Hepatocyte (in vitro differentiated cells): ENCODE results near the gene COL24A1. TPM values are rescaled to one million over a fixed set of nuclear protein-coding genes. Genes with fewer than 3 reads are reported as not detected.

ENCODE experiments used
- DNase-seq: peaks from one replicate; pipeline ENCODE4 v3.0.0-alpha.2; 2016; ENCODE audit warnings: low spot score
- H2AFZ ChIP-seq: fragments of 200-600 bp; sonication (generic); 2 replicates; pipeline ENCODE4 v1.6.0; 2016; ENCODE audit warnings: antibody characterized with exemption, mild to moderate bottlenecking
- H3K27ac ChIP-seq: fragments of 200-600 bp; sonication (generic); 2 replicates; pipeline ENCODE4 v1.5.1; 2016; ENCODE audit warnings: mild to moderate bottlenecking
- H3K27me3 ChIP-seq: fragments of 200-600 bp; sonication (generic); 2 replicates; pipeline ENCODE4 v1.6.1; 2016
- H3K36me3 ChIP-seq: fragments of 200-600 bp; sonication (generic); replicated peaks from 2 replicates; pipeline ENCODE4 v1.5.1; 2016; ENCODE audit warnings: low read depth; ENCODE audit not compliant: insufficient read depth
- H3K4me1 ChIP-seq: fragments of 200-600 bp; sonication (generic); 2 replicates; pipeline ENCODE4 v1.5.1; 2016; ENCODE audit warnings: mild to moderate bottlenecking, moderate library complexity; ENCODE audit not compliant: insufficient read depth
- H3K4me2 ChIP-seq: fragments of 200-600 bp; sonication (generic); 2 replicates; pipeline ENCODE4 v1.6.0; 2016
- H3K4me3 ChIP-seq: fragments of 200-600 bp; sonication (generic); 2 replicates; pipeline ENCODE4 v1.5.1; 2016; ENCODE audit warnings: mild to moderate bottlenecking
- H3K79me2 ChIP-seq: fragments of 200-600 bp; sonication (generic); 2 replicates; pipeline ENCODE4 v1.6.0; 2017; ENCODE audit warnings: mild to moderate bottlenecking
- H3K9me2 ChIP-seq: fragments of 200-600 bp; sonication (generic); replicated peaks from 2 replicates; pipeline ENCODE4 v1.6.0; 2017; ENCODE audit warnings: mild to moderate bottlenecking; ENCODE audit not compliant: insufficient read depth
- H3K9me3 ChIP-seq: fragments of 200-600 bp; sonication (generic); 2 replicates; pipeline ENCODE4 v1.5.1; 2016; ENCODE audit warnings: low read depth, mild to moderate bottlenecking
- H4K20me1 ChIP-seq: fragments of 200-600 bp; sonication (generic); 2 replicates; pipeline ENCODE4 v1.6.0; 2016; ENCODE audit warnings: mild to moderate bottlenecking; ENCODE audit not compliant: insufficient read depth, poor library complexity, severe bottlenecking
- CTCF ChIP-seq: fragments of 200-600 bp; sonication (generic); IDR thresholded peaks from 2 replicates; pipeline ENCODE4 v1.5.1; 2016; ENCODE audit warnings: antibody characterized with exemption, mild to moderate bottlenecking; ENCODE audit not compliant: poor library complexity
- EZH2 ChIP-seq: fragments of 200-600 bp; sonication (generic); IDR thresholded peaks from 2 replicates; pipeline ENCODE4 v1.6.1; 2016; ENCODE audit warnings: antibody characterized with exemption, mild to moderate bottlenecking, borderline replicate concordance
- EZH2phosphoT487 ChIP-seq: fragments of 200-600 bp; sonication (generic); IDR thresholded peaks from one replicate; pipeline ENCODE4 v1.6.1; 2018; ENCODE audit warnings: antibody characterized with exemption, mild to moderate bottlenecking, low read depth, moderate library complexity; ENCODE audit not compliant: unreplicated experiment, severe bottlenecking
- WGBS: methylation state at CpG from one replicate; pipeline ENCODE4 v1.1.6; 2016; ENCODE audit warnings: low lambda C conversion rate; ENCODE audit errors: missing lambda C conversion rate; 5-methylcytosine and 5-hydroxymethylcytosine counted together
- polyA plus RNA-seq: library from polyadenylated mRNA; unstranded; fragments of >200 nt; fragmentation: Nextera tagmentation; extraction: Ambion mirVana; gene quantifications from 2 replicates; pipeline ENCODE4 v1.2.1, GENCODE V29; 2016
- total RNA-seq: library from RNA; depleted of rRNA; stranded (reverse); fragments of >200 nt; gene quantifications from 2 replicates; pipeline ENCODE4 v1.2.3, GENCODE V29; 2014

The COL24A1 gene
- total and polyA plus RNA-seq, 2 experiments from 2014 or later = 2.4 to 2.7 TPM

- peaks cover 5% of the 10 kb centered on the region for H3K4me1 ChIP-seq
- no peaks in the 10 kb centered on the region for H3K79me2 ChIP-seq
- no peak overlapping the region for H3K4me3 ChIP-seq
- no peaks in the 10 kb centered on the region for H3K9me3 ChIP-seq
- no peaks in the 10 kb centered on the region for H3K27me3 ChIP-seq
- no peak for DNase-seq
- no peak overlapping the region for H3K27ac ChIP-seq
- TF ChIP-seq EZH2phosphoT487 = no peak
- TF ChIP-seq EZH2 = no peak
- TF ChIP-seq CTCF = no peak
- H3K36me3 ChIP-seq = no peaks in the 10 kb centered on the region
- no peaks in the 10 kb centered on the region for H4K20me1 ChIP-seq
- 90% methylated on average over 1 of the region's 1 CpG for WGBS
- no peaks in the 10 kb centered on the region for H3K9me2 ChIP-seq
- no peak overlapping the region for H3K4me2 ChIP-seq
- H2AFZ ChIP-seq = no peak overlapping the region
These were observed 212.6 kb downstream of the COL24A1 start for GRCh38 chr1:85943945-85944344.

GRCh38 chr1:85943526-85943925 is 213.0 kb downstream of the COL24A1 start:
- TF ChIP-seq EZH2phosphoT487 (no peak), CTCF (no peak), EZH2 (no peak)
- Histone ChIP-seq H3K36me3 (no peaks in the 10 kb centered on the region), H3K9me2 (no peaks in the 10 kb centered on the region), H3K79me2 (no peaks in the 10 kb centered on the region), H3K4me1 (peaks cover 5% of the 10 kb centered on the region), H3K4me2 (no peak overlapping the region), H3K9me3 (no peaks in the 10 kb centered on the region), H2AFZ (no peak overlapping the region), H3K4me3 (no peak overlapping the region), H3K27me3 (no peaks in the 10 kb centered on the region), H3K27ac (no peak overlapping the region), H4K20me1 (no peaks in the 10 kb centered on the region)
- DNase-seq = no peak
- WGBS = 95% methylated on average over 4 of the region's 4 CpGs

GRCh38 chr1:85940656-85941306 is 215.8 kb downstream of the COL24A1 start:
- H3K27ac ChIP-seq = no peak overlapping the region
- no peak overlapping the region for H3K4me2 ChIP-seq
- H3K79me2 ChIP-seq = no peaks in the 10 kb centered on the region
- no peaks in the 10 kb centered on the region for H3K9me3 ChIP-seq
- WGBS = 21% methylated on average over 2 of the region's 2 CpGs
- no peak overlapping the region for H3K4me3 ChIP-seq
- H3K27me3 ChIP-seq = no peaks in the 10 kb centered on the region
- TF ChIP-seq EZH2 = no peak
- TF ChIP-seq EZH2phosphoT487 = no peak
- no peak for TF ChIP-seq CTCF
- no peaks in the 10 kb centered on the region for H3K36me3 ChIP-seq
- H4K20me1 ChIP-seq = no peaks in the 10 kb centered on the region
- H3K4me1 ChIP-seq = peaks cover 5% of the 10 kb centered on the region
- no peak overlapping the region for H2AFZ ChIP-seq
- no peaks in the 10 kb centered on the region for H3K9me2 ChIP-seq
- DNase-seq = no peak
